ENCODE data around the gene PPP1R1C.

The PPP1R1C gene

DNA sequence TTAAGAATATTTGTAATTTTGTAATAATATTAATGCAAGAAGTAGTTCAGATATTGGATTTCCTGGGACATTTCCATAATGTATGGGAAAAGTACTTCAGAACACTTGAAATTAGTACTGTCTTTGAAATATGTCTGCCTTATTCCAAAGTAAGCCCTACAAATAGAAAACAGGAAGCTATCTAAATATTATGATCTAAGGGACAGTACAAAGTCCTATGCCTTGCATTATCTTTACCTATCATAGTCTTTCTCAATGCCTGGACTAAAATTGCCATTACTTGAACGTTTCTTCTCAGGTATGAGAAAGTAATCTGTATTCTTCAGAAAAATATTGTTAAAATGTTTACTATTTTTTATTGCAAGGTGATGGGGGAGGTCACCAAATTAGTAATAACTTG lies 113.0 kb downstream of the PPP1R1C start:
- no peak overlapping the region for H3K4me3 ChIP-seq (ENCODE audit: low read depth, low read length)
- TF ChIP-seq, protein P1, sequence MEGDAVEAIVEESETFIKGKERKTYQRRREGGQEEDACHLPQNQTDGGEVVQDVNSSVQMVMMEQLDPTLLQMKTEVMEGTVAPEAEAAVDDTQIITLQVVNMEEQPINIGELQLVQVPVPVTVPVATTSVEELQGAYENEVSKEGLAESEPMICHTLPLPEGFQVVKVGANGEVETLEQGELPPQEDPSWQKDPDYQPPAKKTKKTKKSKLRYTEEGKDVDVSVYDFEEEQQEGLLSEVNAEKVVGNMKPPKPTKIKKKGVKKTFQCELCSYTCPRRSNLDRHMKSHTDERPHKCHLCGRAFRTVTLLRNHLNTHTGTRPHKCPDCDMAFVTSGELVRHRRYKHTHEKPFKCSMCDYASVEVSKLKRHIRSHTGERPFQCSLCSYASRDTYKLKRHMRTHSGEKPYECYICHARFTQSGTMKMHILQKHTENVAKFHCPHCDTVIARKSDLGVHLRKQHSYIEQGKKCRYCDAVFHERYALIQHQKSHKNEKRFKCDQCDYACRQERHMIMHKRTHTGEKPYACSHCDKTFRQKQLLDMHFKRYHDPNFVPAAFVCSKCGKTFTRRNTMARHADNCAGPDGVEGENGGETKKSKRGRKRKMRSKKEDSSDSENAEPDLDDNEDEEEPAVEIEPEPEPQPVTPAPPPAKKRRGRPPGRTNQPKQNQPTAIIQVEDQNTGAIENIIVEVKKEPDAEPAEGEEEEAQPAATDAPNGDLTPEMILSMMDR (IDR thresholded peaks at IDR 0.05; ENCODE audit: insufficient read depth, low read depth, low read length, missing control alignments): no peak
- no peak for DNase-seq (ENCODE audit: low read depth)

DNA sequence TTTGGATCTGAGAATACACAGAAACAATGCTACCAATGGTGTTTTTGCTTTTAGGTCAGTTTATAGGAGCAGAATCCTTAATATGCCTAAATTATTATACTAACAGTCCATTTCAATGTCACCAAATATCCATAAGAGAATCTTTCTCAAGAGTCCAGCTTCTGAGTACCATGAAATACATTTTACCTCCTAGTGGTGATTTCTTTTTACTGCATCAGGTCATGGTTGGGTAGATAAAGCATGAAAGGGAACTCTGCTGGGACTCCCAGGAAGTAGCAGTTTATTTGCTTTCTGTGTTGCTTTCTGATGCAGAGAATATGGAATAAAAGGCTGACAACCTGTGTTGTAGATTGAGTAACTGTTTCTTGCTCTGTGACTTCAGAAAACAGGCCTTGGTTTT lies 115.6 kb downstream of the PPP1R1C start:
- no peak overlapping the region for H3K4me3 ChIP-seq (ENCODE audit: low read depth, low read length)
- TF ChIP-seq, protein P1 (IDR thresholded peaks at IDR 0.05; ENCODE audit: insufficient read depth, low read depth, low read length, missing control alignments): peak; percentile 8
- DNase-seq (ENCODE audit: low read depth): peak; percentile 5

DNA sequence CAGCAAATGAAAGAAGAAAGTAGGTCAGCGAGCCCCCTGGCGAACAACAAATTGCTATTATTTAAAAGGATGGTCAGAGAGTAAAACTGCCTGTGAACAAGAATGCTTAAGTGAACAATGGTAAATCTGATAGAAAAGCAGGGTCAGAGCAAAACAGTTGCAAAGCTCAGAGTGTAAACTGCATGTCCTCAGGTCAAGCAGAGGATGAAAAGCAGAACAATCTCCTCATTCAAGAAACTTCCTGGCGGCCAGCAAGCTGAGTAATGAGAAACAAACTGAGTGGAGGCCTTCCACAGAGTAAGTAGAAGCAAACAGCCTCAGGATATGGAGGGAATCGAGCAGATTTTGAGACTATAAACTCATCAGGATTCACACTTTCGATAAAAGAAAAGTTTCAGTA lies 117.9 kb downstream of the PPP1R1C start:
- TF ChIP-seq, protein P1 (IDR thresholded peaks at IDR 0.05; ENCODE audit: insufficient read depth, low read depth, low read length, missing control alignments): no peak
- DNase-seq (ENCODE audit: low read depth): no peak

DNA sequence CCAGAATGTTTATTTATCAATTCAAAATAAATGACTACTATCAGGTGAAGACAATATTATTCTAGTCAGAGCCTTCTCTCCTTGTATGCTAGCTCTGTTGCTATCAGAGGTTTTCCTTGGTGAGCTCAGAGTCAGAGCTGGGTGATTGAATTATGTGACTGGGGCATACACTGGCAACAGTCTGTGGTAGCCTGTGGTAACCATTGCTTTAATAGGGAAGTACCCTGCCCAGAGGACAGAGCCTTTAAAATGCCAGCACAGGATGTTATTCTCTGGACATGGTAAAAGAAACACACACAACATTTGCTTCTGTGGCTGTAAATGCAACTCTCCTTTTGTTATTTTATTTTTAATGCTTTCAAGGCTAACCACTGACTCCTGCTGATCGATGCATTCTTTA lies 124.7 kb downstream of the PPP1R1C start:
- no peak overlapping the region for H3K4me3 ChIP-seq (ENCODE audit: low read depth, low read length)
- no peak for DNase-seq (ENCODE audit: low read depth)
- TF ChIP-seq, protein P1 (IDR thresholded peaks at IDR 0.05; ENCODE audit: insufficient read depth, low read depth, low read length, missing control alignments): no peak

More for the DNA sequence above, 117.9 kb downstream of the PPP1R1C start:
- H3K4me3 ChIP-seq (ENCODE audit: low read depth, low read length): no peak overlapping the region

DNA sequence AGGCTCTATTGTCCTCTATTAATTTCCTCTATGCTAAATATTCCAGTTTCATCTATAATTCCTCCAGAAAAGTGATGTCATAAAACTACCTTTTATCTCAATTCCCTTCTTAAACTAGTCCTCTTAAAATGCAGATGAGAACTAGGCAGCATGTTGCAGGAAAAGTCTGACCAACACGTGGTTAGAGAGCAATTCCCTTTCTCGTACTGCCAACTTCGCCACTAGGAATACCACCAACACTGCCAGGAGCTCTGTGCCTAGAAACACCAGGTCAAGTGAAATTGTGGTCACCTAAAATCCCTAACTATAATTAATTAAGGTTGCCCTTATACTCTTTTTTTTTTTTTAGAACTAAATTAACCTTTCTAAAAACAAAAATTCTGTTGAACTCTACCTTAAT lies 127.7 kb downstream of the PPP1R1C start:
- no peak for DNase-seq (ENCODE audit: low read depth)
- TF ChIP-seq, protein P1 (IDR thresholded peaks at IDR 0.05; ENCODE audit: insufficient read depth, low read depth, low read length, missing control alignments): no peak
- H3K4me3 ChIP-seq (ENCODE audit: low read depth, low read length): no peak overlapping the region

DNA sequence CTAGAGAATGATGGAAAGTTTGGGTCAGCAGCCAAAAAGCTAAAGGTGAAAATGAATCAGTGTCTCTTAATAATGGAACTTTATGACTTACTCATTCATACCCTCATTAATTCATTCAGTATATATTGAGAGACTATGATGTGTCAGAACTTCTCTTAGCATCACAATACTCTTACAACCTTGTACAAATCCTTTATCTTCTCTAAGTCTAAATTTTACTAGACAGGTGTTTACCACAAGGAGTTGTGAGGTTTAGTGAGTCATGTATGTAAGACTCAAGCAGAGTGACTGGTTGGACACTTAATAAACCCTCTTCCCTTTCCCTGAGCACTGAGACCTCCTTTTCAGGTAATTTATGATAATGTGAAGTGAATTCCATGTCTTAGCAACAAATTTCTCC lies 129.6 kb downstream of the PPP1R1C start:
- TF ChIP-seq, protein P1 (IDR thresholded peaks at IDR 0.05; ENCODE audit: insufficient read depth, low read depth, low read length, missing control alignments): no peak
- DNase-seq (ENCODE audit: low read depth): no peak
- H3K4me3 ChIP-seq (ENCODE audit: low read depth, low read length): no peak overlapping the region

- TF ChIP-seq, protein P1 (IDR thresholded peaks at IDR 0.05; ENCODE audit: insufficient read depth, low read depth, low read length, missing control alignments): no peak
- no peak for DNase-seq (ENCODE audit: low read depth)
- H3K4me3 ChIP-seq (ENCODE audit: low read depth, low read length): no peak overlapping the region
Observed at GRCh38 chr2:182116774-182117173, 131.1 kb downstream of the PPP1R1C start.

Measured in GM12865 (cell line).